ENCODE results near the gene PRAC2.
"Not testable (repeated sequence)": the region's sequence is repeated elsewhere in the genome, so short reads cannot be mapped to it uniquely, and the experiment has no call there.

PRAC2 gene

DNA sequence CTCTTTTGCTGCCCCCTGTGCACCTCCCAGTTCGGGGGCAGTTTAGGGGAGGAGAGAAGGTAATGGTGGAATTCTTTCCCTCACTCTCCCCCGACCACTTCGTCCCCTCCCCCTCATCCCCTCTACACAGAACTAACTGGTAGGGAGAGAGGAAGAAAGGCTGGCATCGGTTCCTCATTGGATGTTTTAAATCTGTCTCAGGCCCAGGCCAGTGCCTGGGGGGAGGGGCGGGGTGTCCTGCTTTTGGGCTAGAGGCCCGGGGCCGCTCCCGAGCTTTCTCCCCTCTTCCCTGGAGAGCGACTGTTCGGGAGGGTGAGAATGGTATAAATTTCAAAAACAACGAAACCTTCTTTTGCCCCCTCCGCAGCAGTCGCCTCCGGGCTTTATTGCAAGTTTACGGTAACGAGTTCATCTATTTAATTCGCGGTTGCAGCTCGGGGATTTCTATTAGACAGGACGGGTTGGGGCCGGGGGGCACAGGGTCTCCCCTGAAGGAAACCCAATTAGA is at the start of gene PRAC2:
Gene PRAC2 (plus strand): TSS at position 271 of the 508 bp plus-strand sequence. CDS start 1,226 bp downstream, outside the sequence.
- in situ Hi-C loops (cut with MboI; ENCODE audit: low sequenced_read_pairs): no loop called here

GRCh38 chr17:48676963-48677558 is 45.9 kb upstream of the PRAC2 start:
- in situ Hi-C loops (cut with MboI; ENCODE audit: low sequenced_read_pairs): loop anchor here (10.0 kb wide), 1 partner anchor 198 kb away; no protein-coding TSS in a partner anchor

GRCh38 chr17:48678141-48678971 is 44.6 kb upstream of the PRAC2 start:
- in situ Hi-C loops (cut with MboI; ENCODE audit: low sequenced_read_pairs): loop anchor here (10.0 kb wide), 1 partner anchor 196 kb away; no protein-coding TSS in a partner anchor

GRCh38 chr17:48679385-48680096 is 43.4 kb upstream of the PRAC2 start:
- in situ Hi-C loops (cut with MboI; ENCODE audit: low sequenced_read_pairs): loop anchor here (10.0 kb wide), 1 partner anchor 195 kb away; no protein-coding TSS in a partner anchor

DNA sequence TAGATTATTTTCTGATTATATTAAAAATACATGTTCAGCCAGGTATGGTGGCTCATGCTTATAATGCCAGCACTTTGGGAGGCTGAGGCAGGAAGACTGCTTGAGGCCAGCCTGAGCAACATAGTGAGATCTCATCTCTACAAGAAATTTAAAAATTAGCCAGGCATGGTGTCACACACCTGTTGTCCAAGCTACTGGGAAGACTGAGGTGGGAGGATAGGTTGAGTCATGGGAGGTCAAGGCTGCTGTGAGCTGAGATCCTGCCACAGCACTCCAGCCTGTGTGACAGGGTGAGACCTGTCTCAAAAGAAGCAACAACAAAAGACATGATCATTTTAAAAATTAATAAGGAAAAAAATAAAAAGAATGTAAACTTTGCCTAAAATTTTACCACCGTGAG is 41.4 kb upstream of the PRAC2 start:
- in situ Hi-C loops (cut with MboI; ENCODE audit: low sequenced_read_pairs): no loop called here

DNA sequence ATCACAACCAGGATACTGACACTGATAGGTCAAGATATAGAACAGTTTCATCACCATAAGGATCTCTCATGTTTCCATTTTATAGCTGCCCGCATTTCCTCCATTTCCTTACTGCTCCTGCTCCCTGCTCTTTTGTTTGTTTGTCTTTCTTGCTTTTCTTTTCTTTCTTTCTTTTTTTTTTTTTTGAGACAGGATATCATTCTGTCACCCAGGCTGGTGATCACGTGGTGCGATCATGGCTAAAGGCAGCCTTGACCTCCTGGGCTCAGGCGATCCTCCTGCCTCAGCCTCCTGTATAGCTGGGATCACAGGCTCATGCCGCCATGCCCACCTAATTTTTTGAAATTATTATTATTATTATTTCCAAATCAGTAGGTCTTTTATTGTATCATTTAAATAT is 32.3 kb upstream of the PRAC2 start:
- in situ Hi-C loops (cut with MboI; ENCODE audit: low sequenced_read_pairs): no loop called here

DNA sequence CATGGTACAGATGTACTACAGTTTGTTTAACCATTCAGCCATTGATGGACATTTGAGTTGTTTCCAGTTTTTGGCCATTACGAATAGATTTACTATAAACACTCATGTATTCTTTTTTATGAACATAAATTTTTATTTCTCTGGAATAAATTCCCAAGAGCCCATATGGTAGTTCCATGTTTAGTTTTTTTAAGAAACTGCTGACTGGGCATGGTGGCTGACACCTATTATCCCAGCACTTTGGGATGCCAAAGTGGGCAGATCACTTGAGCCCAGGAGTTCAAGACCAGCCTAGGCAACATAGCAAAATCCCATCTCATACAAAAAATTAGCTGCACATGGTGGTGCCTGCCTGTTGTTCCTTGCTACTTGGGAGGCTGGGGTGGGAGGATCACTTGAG is 30.9 kb upstream of the PRAC2 start:
- in situ Hi-C loops (cut with MboI; ENCODE audit: low sequenced_read_pairs): no loop called here

DNA sequence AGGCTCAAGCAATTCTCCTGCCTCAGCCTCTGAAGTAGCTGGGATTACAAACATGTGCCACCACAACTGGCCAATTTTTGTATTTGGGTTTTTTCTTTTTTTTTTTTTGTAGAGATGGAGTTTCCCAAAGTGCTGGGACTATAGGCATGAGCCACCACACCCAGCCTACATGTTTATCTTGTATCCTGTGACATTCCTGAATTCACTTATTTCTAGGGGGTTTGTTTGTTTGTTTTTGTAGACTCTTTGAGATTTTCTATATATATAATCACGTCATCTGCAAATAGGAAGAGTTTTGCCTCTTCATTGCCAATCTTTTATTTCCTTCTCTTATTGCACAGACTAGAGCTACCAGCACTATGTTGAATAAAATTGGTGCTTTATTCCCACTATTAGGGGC is 29.8 kb upstream of the PRAC2 start:
- in situ Hi-C loops (cut with MboI; ENCODE audit: low sequenced_read_pairs): no loop called here

- in situ Hi-C loops (cut with MboI; ENCODE audit: low sequenced_read_pairs): no loop called here
Measured at GRCh38 chr17:48701864-48702532, 21.0 kb upstream of the PRAC2 start.

- in situ Hi-C loops (cut with MboI; ENCODE audit: low sequenced_read_pairs): no loop called here
Measured at GRCh38 chr17:48704361-48705248, 18.4 kb upstream of the PRAC2 start.

DNA sequence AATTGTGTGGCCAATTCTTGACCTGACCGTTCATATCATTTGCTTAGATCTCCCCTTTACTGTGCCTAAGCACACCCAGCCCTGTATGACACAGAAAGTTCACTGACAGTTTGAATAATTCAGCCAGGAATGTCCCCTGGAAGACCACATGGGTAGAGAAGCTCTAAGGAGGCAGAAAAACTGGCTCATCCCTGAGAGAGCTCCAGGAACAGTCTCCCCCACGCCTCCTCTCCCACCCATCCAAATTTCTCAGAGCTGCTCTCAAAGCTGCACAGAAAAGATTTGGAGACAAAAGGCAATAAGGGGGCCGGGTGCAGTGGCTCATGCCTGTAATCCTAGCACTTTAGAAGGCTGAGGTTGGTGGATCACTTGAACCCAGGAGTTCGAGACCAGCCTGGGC is 11.9 kb upstream of the PRAC2 start:
- in situ Hi-C loops (cut with MboI; ENCODE audit: low sequenced_read_pairs): no loop called here

DNA sequence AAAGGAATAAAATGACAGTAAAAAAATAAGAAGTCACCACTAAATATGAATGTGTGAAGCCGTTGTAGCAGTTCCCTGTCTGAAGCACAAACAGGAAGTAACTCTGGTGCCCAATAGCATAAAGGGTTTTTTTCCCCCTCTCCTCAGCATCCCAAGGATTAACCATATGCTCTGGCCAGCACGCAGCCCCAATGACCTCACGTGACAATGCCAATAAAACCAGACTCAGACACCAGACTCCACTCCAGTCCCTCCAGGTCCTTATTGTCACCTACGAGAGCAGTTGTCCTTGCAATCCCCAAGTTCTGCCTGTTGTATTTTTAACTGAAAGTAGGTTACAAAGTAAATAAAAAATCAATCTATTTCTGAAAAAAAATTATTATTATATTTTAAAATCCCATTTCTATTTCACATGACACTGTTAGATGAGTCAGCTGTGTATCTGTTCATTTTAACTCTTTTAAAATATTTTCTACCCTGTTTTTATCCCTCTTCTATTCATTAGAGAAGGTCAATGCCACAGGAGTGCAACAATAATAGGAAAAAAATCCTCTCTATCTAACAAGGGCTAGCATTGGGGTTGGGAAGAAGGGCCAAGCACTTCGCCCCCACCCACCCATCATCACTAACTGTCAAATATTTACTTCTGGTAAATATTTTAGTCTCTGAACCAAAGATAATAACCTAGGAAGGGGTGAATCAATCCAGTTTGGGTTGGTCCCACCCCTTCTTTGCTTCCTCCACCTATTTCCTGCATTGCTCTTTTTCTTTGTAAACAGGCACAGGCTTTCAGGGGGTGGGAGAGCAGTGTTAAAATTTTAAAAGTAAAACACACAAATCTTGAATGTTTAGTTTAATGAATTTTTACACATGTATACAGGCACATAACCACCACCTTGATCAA is 7.2 kb upstream of the PRAC2 start:
- in situ Hi-C loops (cut with MboI; ENCODE audit: low sequenced_read_pairs): no loop called here

GRCh38 chr17:48716549-48716948 is 6.4 kb upstream of the PRAC2 start:
- in situ Hi-C loops (cut with MboI; ENCODE audit: low sequenced_read_pairs): not testable (repeated sequence)

DNA sequence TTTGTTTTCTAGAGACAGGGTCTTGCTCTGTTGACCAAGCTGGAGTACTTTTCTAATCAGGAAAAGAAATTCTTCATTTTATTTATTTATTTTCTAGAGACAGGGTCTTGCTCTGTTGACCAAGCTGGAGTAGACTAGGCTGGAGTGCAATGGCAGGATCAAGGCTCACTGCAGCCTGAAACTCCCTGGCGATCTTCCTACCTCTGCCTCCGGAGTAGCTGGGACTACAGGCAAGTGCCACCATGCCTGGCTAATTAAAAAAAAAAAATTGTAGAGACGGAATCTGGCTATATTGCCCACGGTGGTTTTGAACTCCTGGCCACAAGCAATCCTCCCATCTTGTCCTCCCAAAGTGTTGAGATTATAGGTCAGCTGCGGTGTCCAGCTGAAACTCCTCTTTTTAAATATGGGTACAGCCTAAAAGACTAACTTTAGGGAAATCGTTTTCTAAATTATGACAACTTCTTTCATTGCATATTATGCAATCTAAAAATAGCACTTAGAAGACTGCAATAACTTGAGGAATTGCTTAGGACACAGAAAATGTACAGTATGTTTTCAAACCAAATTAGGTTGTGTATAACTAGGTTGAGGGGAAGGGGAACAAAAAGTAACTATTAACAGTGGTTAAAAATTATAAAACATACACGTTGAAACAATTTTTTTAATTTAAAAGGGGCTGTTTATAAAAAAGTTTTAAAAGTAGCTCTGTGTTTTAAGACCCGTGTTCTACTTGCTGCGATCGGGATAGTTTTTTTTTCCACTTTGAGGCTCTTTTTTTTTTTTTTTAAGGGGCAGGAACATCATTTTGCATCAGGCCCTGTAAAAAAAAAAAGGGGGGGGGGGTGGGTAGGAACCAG is 5.4 kb upstream of the PRAC2 start:
- in situ Hi-C loops (cut with MboI; ENCODE audit: low sequenced_read_pairs): no loop called here

DNA sequence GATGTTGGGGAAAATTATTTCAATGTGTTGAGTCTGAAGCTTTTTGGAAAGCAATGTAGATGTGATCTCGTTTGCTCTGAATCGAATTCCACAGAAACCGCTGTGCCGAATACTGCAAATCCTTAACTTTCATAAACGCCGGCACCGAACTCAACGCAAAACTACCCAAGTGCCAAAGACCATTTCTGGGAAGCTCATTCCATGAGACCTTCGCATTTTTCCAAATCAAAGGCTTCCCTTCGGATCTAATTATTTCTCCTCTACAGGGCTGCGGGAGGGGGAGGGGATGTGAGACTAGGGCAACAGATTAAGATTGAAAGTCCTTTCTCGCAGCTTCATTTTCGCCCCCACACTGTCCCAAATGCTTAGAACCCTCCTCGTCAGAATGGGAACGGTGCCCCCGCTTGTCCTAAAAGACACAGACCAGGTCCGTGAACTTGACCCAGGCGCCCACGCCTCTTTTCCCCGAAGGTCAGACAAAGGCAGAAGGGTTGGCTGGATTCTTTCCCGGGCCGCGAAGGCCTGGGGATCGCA is 4.7 kb upstream of the PRAC2 start:
- in situ Hi-C loops (cut with MboI; ENCODE audit: low sequenced_read_pairs): no loop called here

DNA sequence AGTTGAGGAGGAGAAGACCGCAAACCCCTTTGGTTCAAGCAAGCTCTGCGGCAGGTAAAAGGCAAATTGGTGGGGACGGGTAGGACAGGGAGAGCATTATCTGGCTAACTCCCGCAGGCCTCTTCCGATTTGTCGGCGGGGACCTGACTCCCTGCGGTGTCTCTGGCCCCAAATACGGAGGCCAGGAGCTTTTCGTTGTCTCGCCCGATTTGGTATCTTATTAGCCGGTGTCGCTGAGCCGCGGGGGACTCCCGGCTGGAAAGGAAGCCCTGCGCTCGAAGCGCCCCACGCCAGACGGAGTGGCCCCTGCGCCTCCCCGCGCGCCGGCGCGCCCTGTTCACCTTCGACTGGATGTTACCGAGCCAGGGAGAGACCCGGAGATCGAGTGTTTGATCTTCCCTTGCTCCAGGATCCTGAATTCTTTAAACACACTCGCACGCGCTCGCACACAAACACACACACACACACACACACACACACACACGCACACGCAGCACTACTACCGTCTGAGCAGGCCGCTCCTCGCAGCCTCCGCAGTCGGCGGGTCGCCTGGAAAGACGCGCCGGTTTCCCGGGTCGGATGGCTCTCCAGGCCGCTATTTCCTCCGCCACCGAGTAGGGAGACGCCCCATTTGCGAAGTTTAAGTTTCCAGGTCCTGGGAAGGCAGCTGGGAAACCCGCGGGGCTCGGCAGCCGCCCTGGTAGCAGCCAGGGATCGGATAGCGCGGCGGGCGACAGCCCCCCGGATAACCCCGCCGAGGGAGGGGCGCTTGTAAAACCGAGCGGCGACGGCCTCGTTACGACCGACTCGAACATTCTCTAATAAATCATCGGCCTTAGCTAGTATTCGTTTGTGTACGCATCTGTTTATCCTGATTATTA is 4.0 kb upstream of the PRAC2 start:
- in situ Hi-C loops (cut with MboI; ENCODE audit: low sequenced_read_pairs): no loop called here

All from HL-60/S4 treated with phorbol 12-myristate 13-acetate at 8.2 ng/mL for 4 days and 3 days (cell line).